HG02763 (cell line): ENCODE data around the gene FBN1.

Experiments
- ATAC-seq: cut with Tn5 transposase; IDR thresholded peaks from one replicate; pipeline ENCODE4 v1.9.1; 2021; ENCODE audit warnings: mild to moderate bottlenecking, moderate library complexity; ENCODE audit not compliant: unreplicated experiment

Gene FBN1

DNA sequence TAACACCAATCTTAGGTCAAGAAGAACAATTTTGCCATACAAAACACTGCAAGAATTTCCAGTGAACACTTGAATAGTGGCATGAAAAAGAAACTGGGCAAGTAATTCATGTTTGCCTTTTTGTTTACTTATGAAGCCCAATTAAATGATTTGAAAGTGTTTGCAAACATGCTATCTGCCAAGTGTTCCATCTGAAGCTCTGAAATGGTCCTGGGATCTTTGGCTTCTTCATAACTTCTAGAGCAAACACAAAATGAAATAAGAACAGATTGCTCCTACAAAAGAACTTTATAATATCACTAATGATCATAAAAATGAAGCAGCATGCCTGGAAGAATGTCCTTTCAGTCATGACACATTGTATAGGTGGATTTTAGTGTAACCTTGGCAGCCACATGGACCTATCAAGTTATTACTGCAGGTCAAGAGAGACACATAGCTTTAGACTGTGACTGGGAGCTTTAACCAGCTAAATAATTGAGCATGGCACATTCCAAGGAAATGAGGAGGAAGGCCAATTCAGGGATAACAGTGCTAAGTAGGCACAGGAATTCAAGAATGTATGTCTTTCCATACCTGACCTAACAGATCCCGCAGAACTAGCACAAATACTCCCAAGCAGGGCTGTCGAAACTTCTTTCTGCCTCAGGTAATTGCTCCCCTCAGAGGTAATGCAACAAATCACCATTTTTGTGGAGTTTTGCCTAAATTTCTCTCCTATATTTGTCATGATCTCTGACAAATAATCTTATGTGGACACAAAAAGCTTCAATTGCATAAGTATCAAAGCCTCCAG, 169.7 kb downstream of the FBN1 start:
- no peak for ATAC-seq

DNA sequence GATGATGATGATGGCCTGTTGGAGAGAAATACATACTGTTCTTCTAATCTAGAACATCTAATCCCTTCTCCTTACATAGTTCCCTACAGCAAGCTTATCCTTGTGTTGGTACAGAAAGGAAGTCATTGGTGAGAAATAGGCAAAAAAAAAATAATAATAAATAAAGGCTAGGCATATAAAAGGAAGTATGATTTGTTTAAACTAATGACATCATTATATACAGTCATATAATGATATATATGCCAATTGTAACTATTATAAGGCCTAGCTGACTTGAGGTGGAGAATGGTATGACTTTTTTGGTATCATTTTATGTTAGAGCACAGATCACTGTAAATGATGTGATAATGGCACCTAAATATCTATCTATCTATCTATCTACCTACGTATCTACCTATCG, 171.8 kb downstream of the FBN1 start:
- ATAC-seq: no peak

DNA sequence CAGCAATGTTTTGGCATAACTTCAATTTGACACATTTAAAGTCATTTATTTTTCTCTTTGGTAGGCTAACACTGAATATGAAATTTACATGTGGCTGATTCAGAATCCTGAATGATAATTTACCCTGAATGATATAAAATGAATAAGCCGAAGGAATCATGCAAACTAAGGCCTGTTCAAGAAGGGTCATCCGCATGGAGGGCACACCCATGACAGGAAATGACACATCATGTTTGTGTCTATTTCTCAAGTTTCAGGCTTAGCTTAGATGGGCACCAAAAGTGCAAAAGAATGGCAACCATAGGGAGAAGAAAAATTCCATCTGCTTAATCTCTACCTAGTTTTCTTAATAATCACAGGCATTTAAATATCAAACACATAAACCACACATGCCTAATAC, 172.8 kb downstream of the FBN1 start:
- ATAC-seq: no peak

DNA sequence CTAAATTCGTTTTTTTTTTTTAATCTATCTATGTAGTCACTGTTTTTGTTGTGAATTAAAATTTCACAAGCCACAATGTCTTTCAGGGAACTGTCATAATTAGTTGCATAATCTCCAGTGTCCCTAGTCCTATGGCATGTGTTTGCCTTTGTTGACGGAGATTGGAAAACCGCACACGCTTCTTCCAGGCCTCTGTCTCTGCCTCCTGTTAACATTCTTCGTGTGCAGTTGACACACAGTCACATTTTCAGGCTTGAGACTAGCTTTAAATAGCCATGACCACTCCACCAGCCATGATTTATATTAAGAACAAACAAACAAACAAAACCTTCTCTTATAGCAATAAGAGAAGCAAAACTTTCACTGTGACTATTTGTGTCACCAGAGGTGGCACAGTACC, 174.4 kb downstream of the FBN1 start:
- ATAC-seq: no peak

DNA sequence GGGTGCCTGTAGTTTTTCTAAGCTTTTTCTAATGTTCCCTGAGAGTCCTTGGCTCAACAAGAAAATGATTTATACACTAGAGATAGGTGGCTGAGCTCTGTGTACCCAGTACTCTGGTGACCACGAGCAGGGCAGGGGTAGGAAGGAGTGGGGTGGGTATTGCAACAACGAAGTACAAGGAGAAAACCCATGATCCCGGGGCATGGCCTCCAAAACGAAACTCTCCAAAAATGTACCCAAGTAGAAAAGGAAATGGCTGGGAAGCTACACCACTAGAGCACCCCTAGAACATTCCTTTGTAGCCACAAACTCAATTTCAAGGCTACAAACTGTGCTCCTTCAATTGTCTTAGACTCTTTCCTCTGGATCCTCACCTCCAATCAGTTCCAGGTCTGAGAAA, 175.4 kb downstream of the FBN1 start:
- ATAC-seq: no peak

DNA sequence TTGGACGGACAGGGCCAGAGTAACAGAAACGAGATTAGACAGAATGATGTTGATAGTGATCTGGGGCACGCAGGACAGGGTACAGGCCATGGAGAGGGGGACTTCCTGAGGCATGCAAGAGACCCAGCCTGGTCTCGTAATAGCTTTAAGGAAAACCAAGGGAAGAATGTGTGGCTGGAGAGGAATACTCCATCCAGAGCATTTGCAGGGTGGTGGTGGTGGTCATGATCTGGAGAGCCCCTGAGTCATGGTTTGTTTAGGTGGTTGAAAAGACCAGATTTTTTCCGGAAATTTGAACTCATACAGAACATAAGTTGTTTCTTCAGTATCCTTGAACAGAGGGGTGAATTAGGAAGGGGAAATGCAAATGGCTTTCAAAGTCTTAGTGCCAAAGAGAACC, 175.8 kb downstream of the FBN1 start:
- ATAC-seq: no peak

DNA sequence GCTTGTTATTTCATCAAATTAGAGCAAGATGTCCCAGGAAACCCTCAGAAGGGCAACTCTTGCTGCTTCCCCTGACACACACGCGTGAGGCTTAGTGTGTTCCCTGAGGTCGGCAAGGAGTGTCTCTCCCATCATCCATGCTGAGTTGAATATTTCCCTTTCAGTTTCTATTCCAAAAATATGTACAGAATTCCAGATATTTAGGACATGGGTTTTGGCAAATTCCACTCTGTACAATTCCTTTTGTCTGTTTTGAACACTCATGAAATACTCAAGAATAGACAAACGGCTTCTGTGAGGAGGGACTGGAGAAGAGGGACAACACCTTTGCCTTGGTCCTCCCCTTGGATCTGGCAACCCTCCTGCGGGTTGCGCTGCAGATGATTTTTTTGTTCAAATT, 176.2 kb downstream of the FBN1 start:
- ATAC-seq: no peak

DNA sequence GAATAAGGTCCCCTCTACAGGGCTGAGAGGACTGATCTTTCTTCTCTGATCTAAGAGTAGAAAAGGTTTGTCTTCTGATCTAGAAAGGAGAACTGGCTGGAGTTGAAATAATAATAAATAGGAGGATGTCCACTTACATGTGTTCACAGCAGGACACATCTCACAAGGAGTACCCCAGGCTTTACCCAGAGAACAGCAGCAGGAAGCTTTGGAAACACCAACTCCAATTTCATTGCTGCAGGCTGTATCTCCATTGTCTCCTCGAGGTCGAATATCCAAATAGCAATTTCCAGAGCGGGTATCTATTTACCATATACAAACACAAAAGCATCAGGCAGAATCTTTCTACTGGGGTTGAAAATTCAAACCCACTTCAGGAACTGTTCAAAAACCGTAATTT, 177.7 kb downstream of the FBN1 start:
- no peak for ATAC-seq

DNA sequence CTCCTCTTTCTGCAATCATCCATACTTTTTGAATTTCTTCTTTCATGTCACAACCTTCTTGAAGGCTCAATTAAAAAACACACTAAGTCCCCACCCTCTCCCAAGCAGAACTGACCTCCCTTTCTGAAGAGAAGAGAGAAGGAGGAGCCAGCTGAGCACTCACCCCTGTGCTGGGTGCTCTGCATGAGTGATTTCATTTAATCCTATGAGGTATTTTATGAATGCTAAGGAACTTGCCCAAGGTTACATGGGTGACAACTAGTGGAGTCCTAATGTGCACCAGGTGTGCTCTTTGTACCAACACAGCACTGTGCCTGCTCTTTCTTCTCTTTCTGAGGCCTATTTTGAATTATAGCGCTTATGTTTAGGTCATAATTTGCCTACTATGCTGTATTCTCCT, 178.7 kb downstream of the FBN1 start:
- ATAC-seq: no peak

DNA sequence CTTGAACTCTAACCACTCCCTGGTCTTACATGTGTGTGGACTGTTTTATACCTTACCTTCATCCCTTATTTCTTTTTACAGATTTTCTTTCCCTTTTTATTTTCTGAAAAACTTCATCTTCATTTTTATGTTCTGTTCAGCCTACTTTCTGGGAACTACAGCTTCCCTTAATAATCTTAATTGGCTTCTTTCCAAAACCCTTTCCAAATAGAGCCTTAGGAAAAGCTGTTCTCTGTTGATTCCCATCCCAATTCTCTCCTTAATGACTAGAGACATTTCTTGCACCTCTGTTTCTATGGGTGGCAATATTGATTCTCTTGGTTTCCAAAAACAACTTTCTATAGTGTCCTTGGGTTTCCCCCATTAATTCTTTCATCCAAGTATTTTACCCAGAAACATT, 179.4 kb downstream of the FBN1 start:
- ATAC-seq: no peak

DNA sequence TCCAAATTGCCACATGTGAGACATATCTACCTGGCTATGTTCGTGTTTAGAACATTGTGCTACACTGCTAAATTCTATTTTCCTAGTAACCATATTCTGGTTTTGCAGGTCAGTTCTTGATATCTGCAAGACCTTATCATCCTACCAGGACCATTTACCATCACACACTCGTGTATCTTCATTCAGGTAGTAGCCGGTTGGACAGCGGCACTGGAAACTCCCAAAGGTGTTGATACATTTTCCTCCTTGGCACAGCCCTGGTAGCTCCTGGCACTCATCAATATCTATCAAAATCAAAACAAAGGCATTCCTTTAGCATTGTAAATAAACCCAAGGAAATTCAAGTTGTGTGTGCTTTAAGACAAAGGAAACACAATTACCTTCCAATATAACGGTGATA, 180.1 kb downstream of the FBN1 start:
- ATAC-seq: no peak

DNA sequence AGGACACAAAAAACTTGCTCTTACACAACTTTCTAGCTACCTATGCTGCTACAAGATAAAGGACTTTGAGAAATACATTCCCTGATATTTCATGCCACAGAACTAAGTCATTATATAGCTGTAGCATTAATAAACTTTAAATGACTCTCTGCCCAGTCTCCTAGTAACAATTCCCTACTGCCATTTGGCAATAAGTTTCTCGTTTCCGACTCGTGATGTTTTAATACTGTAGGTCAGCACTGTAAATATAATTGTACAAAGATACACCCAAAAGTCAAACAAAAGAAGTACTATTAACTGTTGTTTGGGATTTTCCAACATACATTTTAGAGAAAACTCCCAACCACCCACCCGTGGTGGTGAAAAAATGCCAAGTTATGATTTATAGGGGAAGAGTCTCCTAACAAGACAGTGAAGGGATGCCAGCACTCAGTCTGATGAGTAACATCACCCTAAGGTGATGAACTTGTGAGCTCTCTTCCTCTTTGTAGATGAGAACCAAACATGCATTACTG, 182.1 kb downstream of the FBN1 start:
- ATAC-seq: no peak

DNA sequence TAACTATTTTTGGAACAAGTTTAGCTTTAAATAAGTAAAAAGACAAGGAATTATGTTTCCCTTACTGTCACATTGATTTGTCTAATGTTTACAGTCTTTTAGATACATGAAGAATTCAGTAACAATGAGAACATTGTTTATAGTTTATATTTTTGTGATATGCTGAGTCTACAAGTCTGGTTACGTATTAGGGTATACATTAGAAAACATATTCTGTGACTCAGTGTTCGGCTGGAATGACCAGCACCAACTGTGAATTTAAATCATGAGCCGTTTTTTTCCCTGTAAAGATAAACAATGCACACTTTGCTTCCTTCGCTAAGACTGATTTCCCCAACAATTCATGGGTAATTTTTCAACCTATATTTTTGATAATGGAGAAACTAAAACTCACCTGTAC, 182.8 kb downstream of the FBN1 start:
- ATAC-seq: no peak

DNA sequence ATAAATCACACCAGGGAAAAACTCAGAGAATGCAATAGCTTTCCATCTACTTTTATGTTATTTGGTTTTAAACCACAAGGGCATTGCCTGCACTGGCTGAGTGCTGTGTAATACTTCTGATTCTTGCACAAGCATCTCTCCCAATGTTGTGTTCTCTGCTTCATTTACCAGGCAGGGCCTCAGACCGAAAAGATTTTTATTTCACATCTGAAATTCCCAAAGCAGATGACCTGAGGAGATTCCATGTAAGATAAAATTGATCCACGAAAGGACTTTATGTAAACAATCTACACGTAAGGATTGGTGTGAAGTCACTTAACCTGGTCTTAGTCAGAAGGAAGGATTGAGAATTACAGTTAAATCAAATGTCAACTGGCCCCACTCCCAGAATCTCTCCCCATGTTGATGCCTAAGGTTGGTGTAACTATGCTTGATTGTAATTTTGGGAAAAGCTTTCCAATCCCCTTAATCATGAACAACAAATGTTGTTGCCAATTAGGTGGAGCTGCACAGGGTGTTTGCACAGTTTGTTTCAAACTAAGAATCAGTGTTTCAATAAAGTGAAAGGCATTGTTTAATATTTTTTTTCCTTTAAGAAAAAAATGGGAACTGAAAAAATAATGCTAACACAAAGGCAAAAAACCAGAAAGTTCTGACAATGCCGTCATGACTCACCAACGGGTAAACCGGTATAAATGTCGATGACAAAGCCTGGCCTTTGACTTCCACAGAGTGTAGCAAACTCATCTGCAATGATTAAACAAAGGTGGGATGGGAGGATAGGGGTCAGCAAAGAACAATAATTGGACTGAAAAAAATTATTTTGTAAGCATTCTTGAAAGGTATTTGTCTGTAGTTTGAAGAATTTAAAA, 185.7 kb downstream of the FBN1 start:
- ATAC-seq: no peak

DNA sequence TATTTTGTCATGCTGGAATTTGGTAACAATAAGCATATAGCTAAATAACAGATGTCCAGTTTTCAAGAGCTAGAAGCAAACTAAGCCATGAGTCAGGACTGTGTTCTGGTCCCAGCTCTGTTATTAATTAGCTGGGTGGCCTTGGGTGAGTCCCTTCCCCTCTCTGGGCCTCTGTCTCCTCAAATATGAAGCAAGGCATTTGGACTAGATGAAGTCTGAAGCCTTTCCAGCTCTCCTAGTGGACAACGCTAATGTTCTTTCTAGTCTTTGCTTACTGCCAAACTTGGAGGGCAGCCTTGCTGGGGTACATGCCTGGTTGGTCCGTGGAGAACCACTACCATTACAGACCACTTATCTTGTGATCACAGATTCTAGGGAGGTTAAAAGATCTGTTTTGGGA, 186.6 kb downstream of the FBN1 start:
- no peak for ATAC-seq

DNA sequence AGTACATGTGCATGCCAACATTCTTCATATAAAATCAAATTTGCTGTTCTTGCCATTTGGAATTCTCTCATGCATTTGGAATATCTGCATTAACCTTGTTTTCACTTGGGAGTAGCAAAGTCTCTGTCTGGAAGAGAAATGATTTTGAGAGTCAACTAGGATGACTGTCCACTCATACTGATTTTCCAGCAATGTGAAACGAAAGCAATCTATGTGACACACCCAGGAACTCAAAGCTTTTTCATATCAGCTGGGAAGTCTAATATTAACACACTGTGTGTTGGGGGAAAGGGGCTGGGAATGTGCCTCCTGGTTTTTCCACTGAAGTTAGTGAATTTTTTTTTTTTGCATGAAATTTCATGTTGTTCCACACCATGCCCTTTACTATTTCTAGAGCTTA, 189.4 kb downstream of the FBN1 start:
- no peak for ATAC-seq

DNA sequence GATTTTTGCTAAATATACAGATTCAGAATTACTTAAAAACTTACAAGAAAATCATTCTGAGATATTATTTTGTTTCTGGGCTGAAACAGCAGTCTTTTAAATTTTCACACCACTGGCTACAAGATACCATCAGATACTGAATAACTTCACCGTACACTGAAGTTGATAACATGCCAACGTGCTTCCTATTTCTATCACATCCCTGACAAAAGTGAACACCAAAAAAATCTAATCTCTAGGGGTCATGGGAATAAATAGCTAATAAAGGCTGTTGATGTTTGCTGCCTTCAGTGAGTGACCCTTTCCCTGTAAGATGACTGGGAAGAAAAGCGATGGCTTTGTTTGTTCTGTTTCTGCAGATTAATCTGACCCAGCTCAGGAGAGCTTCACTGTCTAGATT, 193.8 kb downstream of the FBN1 start:
- no peak for ATAC-seq

DNA sequence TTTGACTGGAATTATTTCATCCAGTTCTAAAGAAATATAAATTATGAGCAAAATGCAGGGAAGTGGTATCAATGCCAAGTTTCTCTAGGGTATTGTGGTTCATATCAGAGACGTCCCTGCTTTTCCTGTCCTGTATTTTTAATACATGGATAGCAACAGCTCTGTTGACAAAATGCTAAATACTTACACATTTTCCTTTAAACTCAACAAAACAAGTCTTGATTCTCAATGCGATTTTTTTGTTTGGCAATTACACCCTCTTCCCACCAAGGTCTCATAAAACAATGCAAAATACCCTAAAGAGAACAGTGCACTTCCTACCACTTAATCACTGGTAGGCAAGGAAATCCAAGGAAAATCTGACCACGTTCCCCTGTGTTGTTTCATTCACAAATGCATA, 194.3 kb downstream of the FBN1 start:
- ATAC-seq: no peak

DNA sequence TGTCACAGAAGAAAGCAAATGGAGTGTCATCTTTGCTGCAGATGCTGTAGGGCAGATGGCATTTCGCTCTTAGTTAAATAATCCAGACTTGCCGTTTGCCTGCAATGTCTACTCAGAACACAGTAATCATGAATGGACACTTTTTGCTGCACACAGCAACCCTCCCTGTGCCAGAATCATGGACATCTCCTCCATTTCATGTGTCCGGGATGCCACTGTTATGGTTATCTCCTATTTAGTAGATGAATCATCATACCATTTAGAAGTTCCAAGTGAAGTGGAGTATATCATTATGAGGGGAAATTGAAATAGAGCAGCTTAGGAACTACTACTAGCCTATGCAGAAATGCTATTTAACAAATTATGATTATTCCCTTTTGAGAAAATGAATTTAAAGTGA, 195.8 kb downstream of the FBN1 start:
- no peak for ATAC-seq

DNA sequence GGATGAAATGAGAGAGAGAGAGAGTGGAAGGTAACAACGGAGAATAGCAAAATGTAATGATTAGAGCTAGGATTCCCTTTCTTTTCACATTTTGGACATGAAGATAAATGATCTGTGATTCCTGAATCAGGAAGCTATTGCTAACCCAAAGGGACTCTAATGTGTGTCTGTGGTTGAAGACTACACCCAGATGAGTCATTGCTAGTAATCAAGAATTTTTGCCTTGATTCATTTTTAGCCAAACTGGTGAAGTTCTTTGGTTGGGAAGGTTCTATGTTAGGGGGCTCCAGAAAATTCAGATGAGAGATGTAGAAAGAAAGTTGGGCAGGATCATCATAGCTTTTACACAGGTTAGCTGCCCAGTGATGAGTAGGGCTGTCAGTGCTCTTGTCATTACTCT, 197.9 kb downstream of the FBN1 start:
- ATAC-seq: no peak

DNA sequence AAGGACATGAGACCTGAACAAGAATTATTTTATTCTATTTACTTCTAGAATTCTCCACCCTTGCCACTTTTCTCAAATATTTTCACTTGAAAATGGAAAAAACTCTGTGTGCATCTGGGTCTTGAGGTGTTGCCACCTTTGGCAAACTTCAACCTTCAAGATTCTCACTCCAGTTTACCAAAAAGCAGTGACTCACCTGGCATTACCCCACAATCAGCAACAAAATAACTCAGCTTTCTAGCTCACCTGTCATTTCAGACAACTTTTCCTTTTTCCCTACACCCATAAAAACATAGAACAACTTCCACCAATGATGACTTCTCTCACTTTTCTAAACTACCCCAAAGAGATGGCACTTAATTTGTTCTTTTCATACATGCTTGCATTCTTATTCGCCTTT, 198.5 kb downstream of the FBN1 start:
- ATAC-seq: no peak

DNA sequence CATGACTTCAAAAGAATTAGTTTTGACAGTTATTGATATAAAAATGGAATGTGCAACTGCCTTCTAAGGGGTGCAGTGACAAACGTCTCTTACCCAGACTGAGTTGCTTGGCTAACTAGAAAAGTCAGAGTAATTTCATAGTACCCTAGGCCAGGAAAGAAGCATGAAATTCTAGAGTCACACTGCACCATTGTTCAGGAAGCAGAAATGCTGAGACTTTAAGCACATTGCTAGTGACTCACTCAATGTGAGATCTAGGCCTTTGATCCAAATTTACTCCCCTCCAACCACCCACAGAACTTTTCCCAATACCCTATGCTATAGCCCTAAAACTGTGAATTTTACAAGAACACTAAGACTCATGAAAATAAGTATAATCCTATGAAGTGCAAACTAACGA, 203.5 kb downstream of the FBN1 start:
- ATAC-seq: no peak
